Tracheal epithelial cell (primary cell): ENCODE data around the gene TC2N. TPM values are rescaled to one million over a fixed set of nuclear protein-coding genes. Genes with fewer than 3 reads are reported as not detected.

ENCODE experiments used
- total RNA-seq: library from RNA; depleted of rRNA; stranded (reverse); fragments of >200 nt; gene quantifications from 2 replicates; pipeline ENCODE4 v1.2.1, GENCODE V29; 2014

TC2N gene
- total RNA-seq: 33.0 and 50.3 TPM in 2 replicates

GRCh38 chr14:91867316-91867988 lies at the start of gene TC2N:
TSS of gene TC2N (minus strand) at chr14:91867536. CDS start at chr14:91813769, 53,767 bp downstream.

GRCh38 chr14:91731986-91732385 lies 135.3 kb downstream of the TC2N start, which contains the start of gene CATSPERB:
TSS of gene CATSPERB (minus strand) at chr14:91732086. CDS start at chr14:91729479, 2,607 bp downstream.

Other genes with a start within 250 kb of the TC2N start
- gene CATSPERB, start 135.4 kb downstream of the TC2N start, total RNA-seq: 0.64 and 1.2 TPM in 2 replicates
- gene FBLN5, start 80.2 kb upstream of the TC2N start, total RNA-seq: 0.24 TPM in 1 of 2 replicates, not detected in the other
- 22.7 and 31.3 TPM in 2 replicates for gene TRIP11, start 172.5 kb upstream of the TC2N start, total RNA-seq
- gene ATXN3, start 239.0 kb upstream of the TC2N start, total RNA-seq: 30.1 and 50.6 TPM in 2 replicates